ENCODE results near the gene ARID5B. TPM values are rescaled to one million over a fixed set of nuclear protein-coding genes. Genes with fewer than 3 reads are reported as not detected.
A peak's percentile ranks its signal among the peaks of the same experiment; 100 is the strongest.

The ARID5B gene
- total RNA-seq, 1 experiment from 2014 or later, result 168 TPM

GRCh38 chr10:61960396-61961120 is 59.1 kb downstream of the ARID5B start:
- Histone ChIP-seq H3K4me3 (ENCODE audit: low read depth, low read length) (no peak overlapping the region), H3K27me3 (replicated peaks; ENCODE audit: control insufficient read depth, insufficient read depth, low read length) (no peaks in the 10 kb centered on the region), H3K4me1 (peaks cover 52% of the 10 kb centered on the region), H3K9me3 (no peaks in the 10 kb centered on the region), H3K36me3 (ENCODE audit: control insufficient read depth, insufficient read depth, low read length) (peaks cover 4% of the 10 kb centered on the region)
- no peaks in the 10 kb centered on the region for H3K9me3 Mint-ChIP-seq (ENCODE audit: unreplicated experiment)
- no TSS peak for BruUV-seq (replicated peaks)
- DNase-seq, result no peak
- H3K4me3 Mint-ChIP-seq (ENCODE audit: unreplicated experiment), result no peak overlapping the region
- POLR2A ChIA-PET, result no interaction called here
- H3K4me1 Mint-ChIP-seq (ENCODE audit: low read depth, unreplicated experiment), result peaks cover 65% of the 10 kb centered on the region
- intact Hi-C loops (cut with micrococcal nuclease; ENCODE audit: unreplicated experiment), result no loop called here
- TF ChIP-seq, protein P1, sequence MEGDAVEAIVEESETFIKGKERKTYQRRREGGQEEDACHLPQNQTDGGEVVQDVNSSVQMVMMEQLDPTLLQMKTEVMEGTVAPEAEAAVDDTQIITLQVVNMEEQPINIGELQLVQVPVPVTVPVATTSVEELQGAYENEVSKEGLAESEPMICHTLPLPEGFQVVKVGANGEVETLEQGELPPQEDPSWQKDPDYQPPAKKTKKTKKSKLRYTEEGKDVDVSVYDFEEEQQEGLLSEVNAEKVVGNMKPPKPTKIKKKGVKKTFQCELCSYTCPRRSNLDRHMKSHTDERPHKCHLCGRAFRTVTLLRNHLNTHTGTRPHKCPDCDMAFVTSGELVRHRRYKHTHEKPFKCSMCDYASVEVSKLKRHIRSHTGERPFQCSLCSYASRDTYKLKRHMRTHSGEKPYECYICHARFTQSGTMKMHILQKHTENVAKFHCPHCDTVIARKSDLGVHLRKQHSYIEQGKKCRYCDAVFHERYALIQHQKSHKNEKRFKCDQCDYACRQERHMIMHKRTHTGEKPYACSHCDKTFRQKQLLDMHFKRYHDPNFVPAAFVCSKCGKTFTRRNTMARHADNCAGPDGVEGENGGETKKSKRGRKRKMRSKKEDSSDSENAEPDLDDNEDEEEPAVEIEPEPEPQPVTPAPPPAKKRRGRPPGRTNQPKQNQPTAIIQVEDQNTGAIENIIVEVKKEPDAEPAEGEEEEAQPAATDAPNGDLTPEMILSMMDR (IDR thresholded peaks at IDR 0.05; ENCODE audit: insufficient read depth in 1 of 2, low read depth in 1 of 2, low read length in 1 of 2, severe bottlenecking in 1 of 2, unreplicated experiment in 1 of 2), result no peak
- H3K36me3 Mint-ChIP-seq (ENCODE audit: insufficient read depth, unreplicated experiment), result peaks cover 93% of the 10 kb centered on the region
- no peak overlapping the region for H3K27ac Mint-ChIP-seq (ENCODE audit: unreplicated experiment)
- no peaks in the 10 kb centered on the region for H3K27me3 Mint-ChIP-seq (ENCODE audit: insufficient read depth, unreplicated experiment)
- CTCF ChIA-PET, result no interaction called here

DNA sequence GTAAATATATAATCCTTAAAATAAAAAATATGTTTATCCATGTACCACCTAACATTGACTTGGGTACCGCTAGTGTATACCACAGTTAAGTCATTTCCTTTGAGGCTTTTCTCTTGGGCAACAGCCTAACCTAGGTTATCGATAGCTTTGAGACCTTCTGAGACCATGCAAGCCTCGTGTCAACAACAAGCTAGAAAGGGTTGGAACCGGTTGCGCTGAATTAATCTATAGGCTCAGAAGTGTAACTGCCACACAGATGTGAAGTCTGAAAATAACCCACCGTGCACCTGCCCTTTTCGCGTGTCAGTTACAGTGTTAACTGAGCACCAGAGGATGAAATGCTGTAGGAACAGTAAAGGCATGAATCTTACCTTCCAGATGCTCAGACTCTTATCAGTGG is 59.8 kb downstream of the ARID5B start:
- intact Hi-C loops (cut with micrococcal nuclease; ENCODE audit: unreplicated experiment), result no loop called here
- no peaks in the 10 kb centered on the region for H3K27me3 Mint-ChIP-seq (ENCODE audit: insufficient read depth, unreplicated experiment)
- Histone ChIP-seq H3K4me3 (ENCODE audit: low read depth, low read length) (no peak overlapping the region), H3K9me3 (no peaks in the 10 kb centered on the region), H3K4me1 (peaks cover 59% of the 10 kb centered on the region), H3K36me3 (ENCODE audit: control insufficient read depth, insufficient read depth, low read length) (peaks cover 4% of the 10 kb centered on the region), H3K27me3 (replicated peaks; ENCODE audit: control insufficient read depth, insufficient read depth, low read length) (no peaks in the 10 kb centered on the region)
- no peaks in the 10 kb centered on the region for H3K9me3 Mint-ChIP-seq (ENCODE audit: unreplicated experiment)
- H3K4me3 Mint-ChIP-seq (ENCODE audit: unreplicated experiment), result no peak overlapping the region
- no TSS peak for BruUV-seq (replicated peaks)
- H3K4me1 Mint-ChIP-seq (ENCODE audit: low read depth, unreplicated experiment), result peaks cover 63% of the 10 kb centered on the region
- TF ChIP-seq, protein P1 (IDR thresholded peaks at IDR 0.05; ENCODE audit: insufficient read depth in 1 of 2, low read depth in 1 of 2, low read length in 1 of 2, severe bottlenecking in 1 of 2, unreplicated experiment in 1 of 2), result no peak
- no peak for DNase-seq
- H3K27ac Mint-ChIP-seq (ENCODE audit: unreplicated experiment), result peak overlapping the region; percentile 84
- POLR2A ChIA-PET, result no interaction called here
- CTCF ChIA-PET, result interaction anchor here (1.2 kb wide), 1 partner anchor 60 kb away, joined by 3 read pairs; the partner anchor contains the start of gene ARID5B
- H3K36me3 Mint-ChIP-seq (ENCODE audit: insufficient read depth, unreplicated experiment), result peaks cover 92% of the 10 kb centered on the region

GRCh38 chr10:61962971-61963370 is 61.5 kb downstream of the ARID5B start:
- H3K27me3 ChIP-seq (replicated peaks; ENCODE audit: control insufficient read depth, insufficient read depth, low read length), result no peaks in the 10 kb centered on the region
- DNase-seq, result no peak
- Mint-ChIP-seq H3K27me3 (ENCODE audit: insufficient read depth, unreplicated experiment) (no peaks in the 10 kb centered on the region), H3K4me3 (ENCODE audit: unreplicated experiment) (no peak overlapping the region), H3K36me3 (ENCODE audit: insufficient read depth, unreplicated experiment) (peaks cover 92% of the 10 kb centered on the region), H3K27ac (ENCODE audit: unreplicated experiment) (peak overlapping the region; percentile 84), H3K9me3 (ENCODE audit: unreplicated experiment) (no peaks in the 10 kb centered on the region), H3K4me1 (ENCODE audit: low read depth, unreplicated experiment) (peaks cover 72% of the 10 kb centered on the region)
- H3K4me3 ChIP-seq (ENCODE audit: low read depth, low read length), result no peak overlapping the region
- intact Hi-C loops (cut with micrococcal nuclease; ENCODE audit: unreplicated experiment), result no loop called here
- H3K4me1 ChIP-seq, result peaks cover 75% of the 10 kb centered on the region
- BruUV-seq (replicated peaks), result no TSS peak
- H3K9me3 ChIP-seq, result no peaks in the 10 kb centered on the region
- peaks cover 6% of the 10 kb centered on the region for H3K36me3 ChIP-seq (ENCODE audit: control insufficient read depth, insufficient read depth, low read length)
- ChIA-PET CTCF (no interaction called here), POLR2A (no interaction called here)
- TF ChIP-seq, protein P1 (IDR thresholded peaks at IDR 0.05; ENCODE audit: insufficient read depth in 1 of 2, low read depth in 1 of 2, low read length in 1 of 2, severe bottlenecking in 1 of 2, unreplicated experiment in 1 of 2), result no peak

All from Caco-2 (cell line).